Stimulated activated CD8-positive, alpha-beta memory T cell treated with anti-CD3 and anti-CD28 coated beads, Interleukin-2, amount 100 ng/mL, for 48 hours (primary cell): ENCODE results near the gene LPP.

Experiments
- DNase-seq, 2 donors: peaks; one replicate each; pipeline ENCODE4 v3.0.0-alpha.2; 2020; ENCODE audit warnings: low read depth in 2 of 2

Gene LPP

GRCh38 chr3:188509316-188509715 is 355.4 kb downstream of the LPP start:
- no peak for DNase-seq

GRCh38 chr3:188510366-188510765 is 356.4 kb downstream of the LPP start:
- no peak for DNase-seq

GRCh38 chr3:188513662-188514328 is 359.8 kb downstream of the LPP start:
- no peak for DNase-seq

- DNase-seq, result peak in 1 of 2 donors; percentile 5
Observed at GRCh38 chr3:188516515-188516914, 362.6 kb downstream of the LPP start.

- no peak for DNase-seq
Observed at GRCh38 chr3:188518416-188518815, 364.5 kb downstream of the LPP start.

- no peak for DNase-seq
Observed at GRCh38 chr3:188518835-188519452, 365.0 kb downstream of the LPP start.

GRCh38 chr3:188520466-188520865 is 366.5 kb downstream of the LPP start:
- DNase-seq, result no peak

- no peak for DNase-seq
Observed at GRCh38 chr3:188522115-188522514, 368.2 kb downstream of the LPP start.

GRCh38 chr3:188523291-188523690 is 369.3 kb downstream of the LPP start:
- no peak for DNase-seq

- DNase-seq, result no peak
Observed at GRCh38 chr3:188524052-188524451, 370.1 kb downstream of the LPP start.

- DNase-seq, result no peak
Observed at GRCh38 chr3:188526057-188526456, 372.1 kb downstream of the LPP start.

- no peak for DNase-seq
Observed at GRCh38 chr3:188527389-188527788, 373.4 kb downstream of the LPP start.

GRCh38 chr3:188528396-188528795 is 374.4 kb downstream of the LPP start:
- DNase-seq, result no peak

- no peak for DNase-seq
Observed at GRCh38 chr3:188529228-188529627, 375.3 kb downstream of the LPP start.

- DNase-seq, result no peak
Observed at GRCh38 chr3:188530226-188530625, 376.3 kb downstream of the LPP start.

GRCh38 chr3:188531210-188531609 is 377.3 kb downstream of the LPP start:
- no peak for DNase-seq

- no peak for DNase-seq
Observed at GRCh38 chr3:188533172-188533571, 379.2 kb downstream of the LPP start.

- no peak for DNase-seq
Observed at GRCh38 chr3:188533612-188534357, 379.8 kb downstream of the LPP start.

- no peak for DNase-seq
Observed at GRCh38 chr3:188534633-188535032, 380.7 kb downstream of the LPP start.

- no peak for DNase-seq
Observed at GRCh38 chr3:188537606-188538005, 383.6 kb downstream of the LPP start.

GRCh38 chr3:188539037-188539436 is 385.1 kb downstream of the LPP start:
- no peak for DNase-seq

GRCh38 chr3:188539631-188540194 is 385.8 kb downstream of the LPP start:
- DNase-seq, result no peak

GRCh38 chr3:188542196-188542595 is 388.2 kb downstream of the LPP start:
- no peak for DNase-seq
